GM11168 (cell line): ENCODE measurements around the gene STK4.
"Not testable (repeated sequence)": the region's sequence is repeated elsewhere in the genome, so short reads cannot be mapped to it uniquely, and the experiment has no call there.

Source experiments
- in situ Hi-C: fragments of 300-500 bp; cut with MboI; formaldehyde crosslinking; loops from one replicate; pipeline ENCODE4 v1.12.0; 2022; ENCODE audit warnings: low sequenced_read_pairs; ENCODE audit not compliant: unreplicated experiment

The STK4 gene

GRCh38 chr20:45019762-45020123, 53.4 kb downstream of the STK4 start:
- in situ Hi-C loops, result no loop called here

GRCh38 chr20:45020236-45020886, 54.0 kb downstream of the STK4 start:
- in situ Hi-C loops, result no loop called here

- in situ Hi-C loops, result no loop called here
These were observed 55.3 kb downstream of the STK4 start for GRCh38 chr20:45021631-45022030.

- in situ Hi-C loops, result not testable (repeated sequence)
These were observed 56.8 kb downstream of the STK4 start for GRCh38 chr20:45023140-45023539.

GRCh38 chr20:45028424-45029136, 62.3 kb downstream of the STK4 start:
- in situ Hi-C loops, result no loop called here

GRCh38 chr20:45029884-45030283, 63.6 kb downstream of the STK4 start:
- in situ Hi-C loops, result no loop called here

GRCh38 chr20:45032276-45032675, 66.0 kb downstream of the STK4 start:
- in situ Hi-C loops, result no loop called here

GRCh38 chr20:45032781-45033180, 66.5 kb downstream of the STK4 start:
- in situ Hi-C loops, result no loop called here

- in situ Hi-C loops, result no loop called here
These were observed 68.1 kb downstream of the STK4 start for GRCh38 chr20:45034436-45034835.

GRCh38 chr20:45036044-45036755, 69.9 kb downstream of the STK4 start:
- in situ Hi-C loops, result no loop called here

- in situ Hi-C loops, result no loop called here
These were observed 70.7 kb downstream of the STK4 start for GRCh38 chr20:45037050-45037449.

- in situ Hi-C loops, result no loop called here
These were observed 71.3 kb downstream of the STK4 start for GRCh38 chr20:45037635-45038034.

GRCh38 chr20:45038745-45039474, 72.6 kb downstream of the STK4 start:
- in situ Hi-C loops, result no loop called here

- in situ Hi-C loops, result no loop called here
These were observed 73.1 kb downstream of the STK4 start for GRCh38 chr20:45039475-45039820.

- in situ Hi-C loops, result loop anchor here (5.0 kb wide), 1 partner anchor 51 kb away; no protein-coding TSS in a partner anchor
These were observed 75.4 kb downstream of the STK4 start for GRCh38 chr20:45041464-45042337.

GRCh38 chr20:45042978-45043377, 76.7 kb downstream of the STK4 start:
- in situ Hi-C loops, result loop anchor here (5.0 kb wide), 1 partner anchor 49 kb away; no protein-coding TSS in a partner anchor

GRCh38 chr20:45044084-45044573, 77.8 kb downstream of the STK4 start:
- in situ Hi-C loops, result loop anchor here (5.0 kb wide), 1 partner anchor 48 kb away; no protein-coding TSS in a partner anchor

GRCh38 chr20:45044601-45045000, 78.3 kb downstream of the STK4 start:
- in situ Hi-C loops, result loop anchor here (5.0 kb wide), 1 partner anchor 48 kb away; no protein-coding TSS in a partner anchor

- in situ Hi-C loops, result no loop called here
These were observed 81.3 kb downstream of the STK4 start for GRCh38 chr20:45047581-45048119.
